GM21786 (cell line): Measurements from ENCODE around the gene ACYP1.

Experiments used
- ATAC-seq: cut with Tn5 transposase; IDR thresholded peaks from one replicate; pipeline ENCODE4 v1.9.1; 2021; ENCODE audit not compliant: unreplicated experiment

The ACYP1 gene

GRCh38 chr14:75063491-75064204 lies at the start of gene ACYP1:
Gene ACYP1 (minus strand): TSS chr14:75064024. CDS start chr14:75063553, 471 bp downstream.
- ATAC-seq, result peak; percentile 98

- ATAC-seq, result no peak
Measured at GRCh38 chr14:75109877-75110276, 46.1 kb upstream of the ACYP1 start.

GRCh38 chr14:75107186-75107585 lies 43.4 kb upstream of the ACYP1 start:
- no peak for ATAC-seq

GRCh38 chr14:75101491-75101890 lies 37.7 kb upstream of the ACYP1 start:
- ATAC-seq, result no peak

GRCh38 chr14:75098682-75099081 lies 34.9 kb upstream of the ACYP1 start:
- ATAC-seq, result no peak

- ATAC-seq, result no peak
Measured at GRCh38 chr14:75098212-75098611, 34.4 kb upstream of the ACYP1 start.

GRCh38 chr14:75096959-75097358 lies 33.1 kb upstream of the ACYP1 start:
- no peak for ATAC-seq

- ATAC-seq, result no peak
Measured at GRCh38 chr14:75095690-75096089, 31.9 kb upstream of the ACYP1 start.

GRCh38 chr14:75094896-75095295 lies 31.1 kb upstream of the ACYP1 start:
- ATAC-seq, result no peak

- no peak for ATAC-seq
Measured at GRCh38 chr14:75092698-75093097, 28.9 kb upstream of the ACYP1 start.

- no peak for ATAC-seq
Measured at GRCh38 chr14:75091251-75091650, 27.4 kb upstream of the ACYP1 start.

- ATAC-seq, result no peak
Measured at GRCh38 chr14:75090353-75090752, 26.5 kb upstream of the ACYP1 start.

- no peak for ATAC-seq
Measured at GRCh38 chr14:75088566-75089373, 24.9 kb upstream of the ACYP1 start.

GRCh38 chr14:75088153-75088552 lies 24.3 kb upstream of the ACYP1 start:
- no peak for ATAC-seq

- no peak for ATAC-seq
Measured at GRCh38 chr14:75084513-75084912, 20.7 kb upstream of the ACYP1 start.

GRCh38 chr14:75083271-75083670 lies 19.4 kb upstream of the ACYP1 start:
- no peak for ATAC-seq

GRCh38 chr14:75081660-75082229 lies 17.9 kb upstream of the ACYP1 start:
- no peak for ATAC-seq

- no peak for ATAC-seq
Measured at GRCh38 chr14:75079521-75079920, 15.7 kb upstream of the ACYP1 start.

GRCh38 chr14:75077794-75078193 lies 14.0 kb upstream of the ACYP1 start:
- ATAC-seq, result no peak

- no peak for ATAC-seq
Measured at GRCh38 chr14:75070383-75070782, 6.6 kb upstream of the ACYP1 start.

- ATAC-seq, result no peak
Measured at GRCh38 chr14:75069811-75070145, 6.0 kb upstream of the ACYP1 start.

- peak; percentile 59 for ATAC-seq
Measured at GRCh38 chr14:75069121-75069810, 5.4 kb upstream of the ACYP1 start, which contains the start of gene ZC2HC1C. Gene ZC2HC1C (plus strand): TSS chr14:75069641. CDS start chr14:75070574, 933 bp downstream.
